Right lobe of liver (tissue), 4 donors: ENCODE measurements around the gene MCOLN2.

Experiments used
- POLR2A ChIP-seq: fragments of 450-650 bp; IDR thresholded peaks from one replicate; pipeline ENCODE4 v1.6.1; 2017; ENCODE audit warnings: antibody characterized with exemption, mild to moderate bottlenecking
- TF ChIP-seq, protein P1 (sequence below), 4 donors: fragments of 200-600 bp in 3 of 4; fragments of 450-650 bp in 1 of 4; IDR thresholded peaks; one replicate each; pipeline versions ENCODE4 v1.5.1 to v1.8.0; 2016 to 2022; ENCODE audit warnings: antibody characterized with exemption in 4 of 4, mild to moderate bottlenecking in 2 of 4
- donor health status: DM: no; HTN: no; CAD: no.
- donor health status: DM: no; HTN: no; CAD: no.
- donor health status: DM: no; HTN: yes; CAD: no.

GRCh38 chr1:84949664-84950063, 47.2 kb downstream of the MCOLN2 start:
- TF ChIP-seq, protein P1, sequence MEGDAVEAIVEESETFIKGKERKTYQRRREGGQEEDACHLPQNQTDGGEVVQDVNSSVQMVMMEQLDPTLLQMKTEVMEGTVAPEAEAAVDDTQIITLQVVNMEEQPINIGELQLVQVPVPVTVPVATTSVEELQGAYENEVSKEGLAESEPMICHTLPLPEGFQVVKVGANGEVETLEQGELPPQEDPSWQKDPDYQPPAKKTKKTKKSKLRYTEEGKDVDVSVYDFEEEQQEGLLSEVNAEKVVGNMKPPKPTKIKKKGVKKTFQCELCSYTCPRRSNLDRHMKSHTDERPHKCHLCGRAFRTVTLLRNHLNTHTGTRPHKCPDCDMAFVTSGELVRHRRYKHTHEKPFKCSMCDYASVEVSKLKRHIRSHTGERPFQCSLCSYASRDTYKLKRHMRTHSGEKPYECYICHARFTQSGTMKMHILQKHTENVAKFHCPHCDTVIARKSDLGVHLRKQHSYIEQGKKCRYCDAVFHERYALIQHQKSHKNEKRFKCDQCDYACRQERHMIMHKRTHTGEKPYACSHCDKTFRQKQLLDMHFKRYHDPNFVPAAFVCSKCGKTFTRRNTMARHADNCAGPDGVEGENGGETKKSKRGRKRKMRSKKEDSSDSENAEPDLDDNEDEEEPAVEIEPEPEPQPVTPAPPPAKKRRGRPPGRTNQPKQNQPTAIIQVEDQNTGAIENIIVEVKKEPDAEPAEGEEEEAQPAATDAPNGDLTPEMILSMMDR (IDR thresholded peaks at IDR 0.05), result no peak
- TF ChIP-seq POLR2A, result no peak
